ENCODE measurements around the gene DMD. TPM values are rescaled to one million over a fixed set of nuclear protein-coding genes. Genes with fewer than 3 reads are reported as not detected.

The DMD gene
- total RNA-seq, 3 donors from 2014 or later (not counting 1 experiment from before 2014, with no cell fraction given), result not detected

DNA sequence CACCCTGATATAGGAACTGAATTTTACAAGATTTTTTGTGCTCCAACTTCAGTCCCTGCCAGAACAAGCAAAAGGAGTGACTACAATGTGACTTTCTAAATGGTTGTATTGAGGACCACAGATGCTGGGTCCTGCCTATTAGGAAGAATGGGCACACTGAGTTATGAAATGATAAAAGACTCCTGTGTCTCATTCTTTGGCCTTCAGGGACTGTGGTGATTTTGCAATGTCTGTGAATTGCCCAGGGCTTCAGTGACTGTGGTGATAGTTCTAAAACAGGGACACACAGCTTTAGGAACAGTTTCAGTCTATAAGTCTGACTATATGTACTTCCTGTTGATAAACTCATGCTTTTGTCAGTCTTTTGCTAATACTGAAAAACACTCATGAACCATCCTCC, 210.2 kb downstream of the DMD start:
- Mint-ChIP-seq H3K36me3 (no peaks in the 10 kb centered on the region), H3K9me3 (peaks cover 6 to 8% of the 10 kb centered on the region in 2 donors), H3K27ac (no peak overlapping the region), H3K4me1 (no peaks in the 10 kb centered on the region), H3K4me3 (no peak overlapping the region), H3K27me3 (ENCODE audit: low read depth in 2 of 2) (no peaks in the 10 kb centered on the region)
- TF ChIP-seq, protein P1, sequence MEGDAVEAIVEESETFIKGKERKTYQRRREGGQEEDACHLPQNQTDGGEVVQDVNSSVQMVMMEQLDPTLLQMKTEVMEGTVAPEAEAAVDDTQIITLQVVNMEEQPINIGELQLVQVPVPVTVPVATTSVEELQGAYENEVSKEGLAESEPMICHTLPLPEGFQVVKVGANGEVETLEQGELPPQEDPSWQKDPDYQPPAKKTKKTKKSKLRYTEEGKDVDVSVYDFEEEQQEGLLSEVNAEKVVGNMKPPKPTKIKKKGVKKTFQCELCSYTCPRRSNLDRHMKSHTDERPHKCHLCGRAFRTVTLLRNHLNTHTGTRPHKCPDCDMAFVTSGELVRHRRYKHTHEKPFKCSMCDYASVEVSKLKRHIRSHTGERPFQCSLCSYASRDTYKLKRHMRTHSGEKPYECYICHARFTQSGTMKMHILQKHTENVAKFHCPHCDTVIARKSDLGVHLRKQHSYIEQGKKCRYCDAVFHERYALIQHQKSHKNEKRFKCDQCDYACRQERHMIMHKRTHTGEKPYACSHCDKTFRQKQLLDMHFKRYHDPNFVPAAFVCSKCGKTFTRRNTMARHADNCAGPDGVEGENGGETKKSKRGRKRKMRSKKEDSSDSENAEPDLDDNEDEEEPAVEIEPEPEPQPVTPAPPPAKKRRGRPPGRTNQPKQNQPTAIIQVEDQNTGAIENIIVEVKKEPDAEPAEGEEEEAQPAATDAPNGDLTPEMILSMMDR (IDR thresholded peaks at IDR 0.05), result no peak
- no peak overlapping the region for H3K4me3 ChIP-seq (ENCODE audit: low read length)
- H3K36me3 ChIP-seq (ENCODE audit: control insufficient read depth, insufficient read depth, low read length), result no peaks in the 10 kb centered on the region
- no peaks in the 10 kb centered on the region for H3K4me1 ChIP-seq (ENCODE audit: control insufficient read depth, insufficient read depth, low read length)
- H3K27ac ChIP-seq (ENCODE audit: low read length), result no peak overlapping the region
- no peaks in the 10 kb centered on the region for H3K9me3 ChIP-seq (ENCODE audit: control insufficient read depth, insufficient read depth, low read length)
- no peaks in the 10 kb centered on the region for H3K27me3 ChIP-seq (ENCODE audit: control insufficient read depth, insufficient read depth, low read length)
- intact Hi-C loops (cut with micrococcal nuclease), result no loop called here
- ATAC-seq (no peak), DNase-seq (no peak)

DNA sequence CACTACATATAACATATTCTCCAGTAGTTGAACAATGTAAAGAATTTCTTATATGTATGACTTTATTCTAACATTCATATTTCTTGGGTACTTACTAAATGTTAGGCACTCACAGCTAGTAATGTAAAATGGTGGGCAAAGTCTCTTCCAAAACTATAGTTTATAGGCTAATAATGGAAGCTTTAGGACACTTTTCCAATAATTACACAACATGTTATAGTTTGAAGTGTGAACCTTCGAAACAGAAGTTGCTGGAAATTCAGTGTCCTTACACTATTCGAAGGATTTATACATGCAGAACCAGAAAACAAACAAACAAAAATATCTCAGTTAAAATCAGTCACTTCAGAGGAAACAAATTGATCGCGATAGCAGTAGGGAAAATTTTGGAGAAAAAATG, 212.6 kb downstream of the DMD start:
- 94% methylated on average over 2 of the region's 4 CpGs for WGBS (ENCODE audit: insufficient coverage)
- H3K4me1 ChIP-seq (ENCODE audit: control insufficient read depth, insufficient read depth, low read length), result no peaks in the 10 kb centered on the region
- Mint-ChIP-seq H3K4me3 (no peak overlapping the region), H3K27me3 (ENCODE audit: low read depth in 2 of 2) (no peaks in the 10 kb centered on the region), H3K36me3 (no peaks in the 10 kb centered on the region), H3K9me3 (peaks cover 4% of the 10 kb centered on the region in 2 donors), H3K27ac (no peak overlapping the region), H3K4me1 (no peaks in the 10 kb centered on the region)
- no peak overlapping the region for H3K4me3 ChIP-seq (ENCODE audit: low read length)
- no peaks in the 10 kb centered on the region for H3K36me3 ChIP-seq (ENCODE audit: control insufficient read depth, insufficient read depth, low read length)
- intact Hi-C loops (cut with micrococcal nuclease), result no loop called here
- H3K27ac ChIP-seq (ENCODE audit: low read length), result no peak overlapping the region
- no peaks in the 10 kb centered on the region for H3K9me3 ChIP-seq (ENCODE audit: control insufficient read depth, insufficient read depth, low read length)
- TF ChIP-seq, protein P1 (IDR thresholded peaks at IDR 0.05), result no peak
- no peak for DNase-seq
- ATAC-seq, result no peak
- no peaks in the 10 kb centered on the region for H3K27me3 ChIP-seq (ENCODE audit: control insufficient read depth, insufficient read depth, low read length)

DNA sequence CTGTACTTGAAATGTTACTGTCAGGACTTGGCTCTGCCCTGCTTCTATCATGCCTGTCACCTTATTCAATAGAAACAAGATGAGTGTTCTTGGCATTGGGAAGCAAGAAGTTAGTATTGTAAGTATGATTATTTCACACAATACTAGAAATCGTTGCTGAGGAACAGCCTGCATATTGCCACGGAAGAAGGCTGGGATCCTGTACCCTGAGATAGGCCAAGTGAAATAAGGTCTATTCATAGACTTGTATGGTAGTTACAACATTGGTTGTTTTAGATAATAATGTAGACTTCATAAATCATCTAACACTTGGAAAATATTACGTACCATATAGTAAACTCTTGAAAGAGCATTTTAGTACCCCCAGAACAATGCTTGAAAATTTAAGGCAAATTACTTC, 215.9 kb downstream of the DMD start:
- Histone ChIP-seq H3K9me3 (ENCODE audit: control insufficient read depth, insufficient read depth, low read length) (no peaks in the 10 kb centered on the region), H3K27me3 (ENCODE audit: control insufficient read depth, insufficient read depth, low read length) (no peaks in the 10 kb centered on the region), H3K4me3 (ENCODE audit: low read length) (no peak overlapping the region), H3K27ac (ENCODE audit: low read length) (no peak overlapping the region), H3K4me1 (ENCODE audit: control insufficient read depth, insufficient read depth, low read length) (no peaks in the 10 kb centered on the region), H3K36me3 (ENCODE audit: control insufficient read depth, insufficient read depth, low read length) (no peaks in the 10 kb centered on the region)
- Mint-ChIP-seq H3K4me1 (no peaks in the 10 kb centered on the region), H3K27ac (no peak overlapping the region), H3K36me3 (no peaks in the 10 kb centered on the region), H3K4me3 (no peak overlapping the region), H3K9me3 (peaks cover 2% of the 10 kb centered on the region in 2 donors), H3K27me3 (ENCODE audit: low read depth in 2 of 2) (no peaks in the 10 kb centered on the region)
- intact Hi-C loops (cut with micrococcal nuclease), result no loop called here
- ATAC-seq, result no peak
- TF ChIP-seq, protein P1 (IDR thresholded peaks at IDR 0.05), result no peak
- 100% methylated on average over 1 of the region's 3 CpGs for WGBS (ENCODE audit: insufficient coverage)
- DNase-seq, result no peak

DNA sequence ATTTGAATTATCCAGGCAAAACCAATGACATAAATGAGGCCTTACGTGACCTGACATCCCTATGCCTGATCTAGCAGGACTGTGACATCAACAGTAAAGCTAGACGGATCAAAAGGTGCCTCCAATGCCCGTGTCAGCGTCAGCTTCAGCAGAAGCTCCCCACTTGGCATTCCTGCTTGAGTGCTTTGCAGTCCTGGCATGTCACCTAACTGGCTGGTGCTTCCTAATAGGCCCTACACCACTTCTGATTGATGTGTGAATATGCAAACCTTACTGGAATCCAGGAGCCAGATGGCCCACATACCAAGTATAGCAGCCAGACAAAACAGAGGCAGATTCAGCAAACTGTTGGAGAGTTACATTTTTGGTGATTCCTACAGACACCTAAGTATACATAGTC, 224.2 kb downstream of the DMD start:
- intact Hi-C loops (cut with micrococcal nuclease), result no loop called here
- Mint-ChIP-seq H3K27me3 (ENCODE audit: low read depth in 2 of 2) (no peaks in the 10 kb centered on the region), H3K4me3 (no peak overlapping the region), H3K36me3 (no peaks in the 10 kb centered on the region), H3K9me3 (no peaks in the 10 kb centered on the region), H3K4me1 (no peaks in the 10 kb centered on the region), H3K27ac (no peak overlapping the region)
- Histone ChIP-seq H3K4me1 (ENCODE audit: control insufficient read depth, insufficient read depth, low read length) (no peaks in the 10 kb centered on the region), H3K9me3 (ENCODE audit: control insufficient read depth, insufficient read depth, low read length) (no peaks in the 10 kb centered on the region), H3K36me3 (ENCODE audit: control insufficient read depth, insufficient read depth, low read length) (no peaks in the 10 kb centered on the region), H3K4me3 (ENCODE audit: low read length) (no peak overlapping the region), H3K27ac (ENCODE audit: low read length) (no peak overlapping the region), H3K27me3 (ENCODE audit: control insufficient read depth, insufficient read depth, low read length) (no peaks in the 10 kb centered on the region)
- ATAC-seq, result no peak
- no peak for DNase-seq
- WGBS (ENCODE audit: insufficient coverage), result 46% methylated on average over 4 of the region's 4 CpGs
- TF ChIP-seq, protein P1 (IDR thresholded peaks at IDR 0.05), result no peak

All from natural killer cell (primary cell).